NCI-H1694 (cell line): ENCODE measurements around the gene CYP11A1.
"Not testable (repeated sequence)": the region's sequence is repeated elsewhere in the genome, so short reads cannot be mapped to it uniquely, and the experiment has no call there.

Experiments used
- DNase-seq: peaks from one replicate; lab custom pipeline; 2025; lab: John Stamatoyannopoulos, UW

The CYP11A1 gene

DNA sequence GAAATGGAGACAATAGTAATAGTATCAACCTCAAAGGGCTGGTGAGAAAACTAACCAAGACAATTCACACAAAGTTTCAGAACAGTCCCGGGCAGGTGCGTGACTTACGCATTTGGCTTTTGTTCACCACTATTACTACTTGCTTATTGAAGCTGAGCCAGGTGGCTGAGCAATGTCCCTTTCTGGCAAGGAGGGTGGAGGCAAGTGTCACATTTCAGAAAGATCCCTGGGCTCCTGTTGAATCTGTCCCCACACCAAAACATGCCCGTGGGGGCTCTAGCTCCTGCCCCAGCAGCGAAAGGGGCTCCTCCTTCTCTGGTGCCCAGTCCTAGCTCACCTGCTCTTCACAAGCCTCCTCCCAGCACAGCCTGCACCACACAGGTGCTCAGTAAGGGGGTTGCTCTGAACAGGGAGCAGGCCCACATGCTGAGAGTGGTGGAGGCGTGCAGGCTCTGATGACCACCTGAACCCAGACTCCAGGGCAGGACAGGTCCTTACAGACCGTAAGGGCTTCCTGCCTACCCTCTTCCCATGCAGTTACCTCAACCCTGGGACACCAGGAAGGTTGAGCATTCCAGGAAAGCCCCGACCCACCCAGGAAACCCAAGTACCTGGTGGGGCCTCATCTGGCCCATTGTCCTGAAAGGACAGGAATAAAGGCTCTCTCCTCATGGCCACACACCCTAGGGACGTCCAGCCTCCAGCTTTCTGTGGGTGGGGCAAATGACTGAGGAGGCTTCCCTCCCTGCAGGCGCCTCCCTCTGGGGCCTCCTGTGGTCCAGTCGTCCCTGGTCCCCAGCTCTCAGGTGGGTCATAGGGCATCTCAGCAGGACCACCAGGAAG lies 33.7 kb upstream of the CYP11A1 start:
- DNase-seq, result no peak

DNA sequence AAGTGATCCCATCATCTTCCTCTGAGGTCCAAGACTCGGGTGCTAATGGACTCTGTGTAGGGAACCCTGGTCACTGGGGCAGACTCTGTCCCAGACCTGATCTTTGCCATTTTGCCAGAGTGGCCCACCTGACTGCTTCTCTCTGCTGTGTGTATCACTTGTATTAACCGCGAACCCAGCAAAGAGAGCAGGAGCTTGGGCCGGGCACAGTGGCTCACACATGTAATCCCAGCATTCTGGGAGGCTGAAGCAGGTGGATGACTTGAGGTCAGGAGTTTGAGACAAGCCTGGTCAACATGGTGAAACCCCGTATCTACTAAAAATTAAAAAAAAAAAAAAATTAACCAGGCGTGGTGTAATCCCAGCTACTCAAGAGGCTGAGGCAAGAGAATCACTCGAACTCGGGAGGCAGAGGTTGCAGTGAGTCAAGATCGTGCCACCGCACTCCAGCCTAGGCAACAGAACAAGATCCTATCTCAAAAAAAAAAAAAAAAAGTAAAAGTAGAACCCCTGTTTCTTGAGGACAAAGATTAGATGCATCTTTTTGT lies 32.9 kb upstream of the CYP11A1 start:
- DNase-seq, result no peak

GRCh38 chr15:74399511-74400312 lies 32.3 kb upstream of the CYP11A1 start:
- no peak for DNase-seq

GRCh38 chr15:74399100-74399499 lies 31.7 kb upstream of the CYP11A1 start:
- DNase-seq, result no peak

DNA sequence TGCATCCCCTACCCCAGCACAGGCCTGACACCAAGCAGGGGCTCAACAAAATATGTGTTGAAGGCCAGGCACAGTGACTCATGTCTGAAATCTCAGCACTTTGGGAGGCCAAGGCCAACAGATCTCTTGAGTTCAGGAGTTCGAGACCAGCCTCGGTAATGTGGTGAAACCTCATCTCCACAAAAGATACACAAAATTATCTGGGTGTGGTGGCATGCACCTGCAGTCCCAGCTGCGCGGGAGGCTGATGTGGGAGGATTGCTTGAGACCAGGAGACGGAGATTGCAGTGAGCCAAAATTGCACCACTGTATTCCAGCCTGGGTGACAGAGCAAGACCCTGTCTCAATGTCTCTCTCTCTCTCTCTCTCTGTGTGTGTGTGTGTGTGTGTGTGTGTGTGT lies 30.7 kb upstream of the CYP11A1 start:
- DNase-seq, result no peak

DNA sequence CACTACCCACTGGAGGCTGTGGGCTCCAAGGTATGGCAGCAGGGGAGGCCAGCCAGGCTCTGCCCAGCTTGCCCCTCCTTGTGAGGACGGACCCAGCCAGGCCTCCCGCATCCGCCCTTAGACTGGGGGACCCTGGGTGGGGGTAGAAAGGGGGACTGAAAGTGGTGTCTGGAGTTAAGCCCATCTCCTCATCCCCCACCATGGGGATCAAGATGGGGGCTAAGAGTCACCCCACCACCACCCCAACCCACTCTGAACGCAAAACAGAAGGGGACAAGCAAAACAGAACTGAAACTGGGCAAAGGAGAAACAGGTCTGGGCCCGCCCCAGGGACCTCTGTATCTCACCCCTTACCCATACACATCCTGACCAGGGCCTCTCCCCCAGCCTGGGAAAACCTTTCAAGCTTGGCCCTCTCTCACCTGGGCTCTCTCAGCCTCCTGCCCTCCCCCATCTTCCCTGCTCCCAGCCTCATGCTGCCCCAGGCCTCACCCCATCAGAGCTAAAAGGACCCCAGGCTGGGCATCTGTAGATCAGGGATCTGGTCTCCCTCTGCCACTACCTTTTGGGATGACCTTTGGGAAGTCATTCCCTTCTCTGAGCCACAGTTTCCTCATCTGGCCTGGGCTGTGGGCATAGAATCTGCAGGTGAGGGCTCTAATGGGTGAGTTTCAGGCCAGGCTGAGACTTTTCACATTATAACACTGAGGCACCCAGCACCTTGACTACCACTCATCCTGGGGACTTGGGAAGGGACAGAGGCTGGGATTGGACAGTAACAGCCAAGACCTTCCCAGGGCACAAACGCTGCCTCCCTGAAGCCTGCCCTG lies 30.0 kb upstream of the CYP11A1 start:
- DNase-seq, result no peak

- DNase-seq, result no peak
These were observed 29.2 kb upstream of the CYP11A1 start for GRCh38 chr15:74396445-74397238.

- DNase-seq, result no peak
These were observed 28.6 kb upstream of the CYP11A1 start for GRCh38 chr15:74396146-74396438.

- DNase-seq, result no peak
These were observed 28.1 kb upstream of the CYP11A1 start for GRCh38 chr15:74395319-74396145.

GRCh38 chr15:74394090-74394846 lies 26.8 kb upstream of the CYP11A1 start:
- DNase-seq, result no peak

DNA sequence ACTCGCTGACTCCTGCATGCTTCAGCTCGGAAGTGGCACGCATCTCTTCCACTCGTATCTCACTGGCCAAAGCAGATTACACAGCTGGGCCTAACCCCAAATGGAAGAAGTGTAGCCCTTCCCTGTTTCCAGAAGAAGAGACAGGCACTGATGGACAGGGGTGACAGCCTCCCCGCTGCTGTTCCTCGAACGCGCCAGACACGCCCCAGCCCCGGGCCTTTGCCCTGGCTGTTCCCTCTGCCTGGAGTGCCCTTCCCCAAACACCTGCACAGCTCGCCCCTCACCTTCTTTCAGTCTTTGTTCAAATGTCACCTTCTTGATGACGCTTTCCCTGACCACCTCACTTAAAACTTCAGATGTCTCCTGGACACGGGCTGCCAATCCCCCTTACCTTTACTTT lies 26.0 kb upstream of the CYP11A1 start:
- no peak for DNase-seq

- no peak for DNase-seq
These were observed 25.5 kb upstream of the CYP11A1 start for GRCh38 chr15:74392902-74393301.

GRCh38 chr15:74392451-74392830 lies 25.0 kb upstream of the CYP11A1 start:
- DNase-seq, result no peak

- DNase-seq, result no peak
These were observed 24.4 kb upstream of the CYP11A1 start for GRCh38 chr15:74391582-74392450.

GRCh38 chr15:74390647-74391288 lies 23.3 kb upstream of the CYP11A1 start:
- DNase-seq, result no peak

GRCh38 chr15:74390049-74390646 lies 22.7 kb upstream of the CYP11A1 start:
- not testable (repeated sequence) for DNase-seq

GRCh38 chr15:74389241-74390048 lies 22.0 kb upstream of the CYP11A1 start:
- no peak for DNase-seq
